Measurements from ENCODE around the gene THUMPD1.
"Not testable (repeated sequence)": the region's sequence is repeated elsewhere in the genome, so short reads cannot be mapped to it uniquely, and the experiment has no call there.

DNA sequence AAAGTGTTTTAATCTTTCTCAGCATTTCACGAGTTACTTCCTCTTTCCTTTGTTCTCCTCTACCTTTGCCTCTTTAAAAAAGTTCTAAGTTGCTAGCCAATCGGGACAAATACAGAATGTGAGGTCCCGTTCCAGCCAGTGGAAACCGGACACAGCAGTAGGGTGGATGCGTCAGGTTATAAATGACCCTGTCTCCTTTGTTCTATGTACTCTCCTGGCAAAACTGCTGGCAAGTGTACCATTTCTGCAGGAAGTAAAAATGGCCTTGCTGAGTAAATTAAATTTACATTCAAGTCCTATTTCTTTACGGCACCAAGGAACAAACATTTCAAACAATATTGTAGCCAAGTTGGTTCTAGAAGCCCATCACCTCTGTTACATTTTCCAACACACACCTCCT is 47.5 kb downstream of the THUMPD1 start:
- not testable (repeated sequence) for TF ChIP-seq EP300 (IDR thresholded peaks at IDR 0.05; ENCODE audit: low read depth); CTCF (IDR thresholded peaks at IDR 0.05)

All from transverse colon (tissue), 3 donors.